Measurements from ENCODE around the gene PAPPA2.

GRCh38 chr1:176826265-176826664 lies 363.3 kb downstream of the PAPPA2 start:
- TF ChIP-seq POLR2A (IDR thresholded peaks at IDR 0.05): no peak
- no peak for TF ChIP-seq CTCF (IDR thresholded peaks at IDR 0.05)
